ENCODE data around the gene ZBTB5. TPM values are rescaled to one million over a fixed set of nuclear protein-coding genes. Genes with fewer than 3 reads are reported as not detected.

Gene ZBTB5
- total and polyA plus RNA-seq, 9 of the 15 experiments (the other 6 are each of a cell fraction or from before 2014, with no cell fraction given): 2.3 to 43.2 (median 15.5) TPM

DNA sequence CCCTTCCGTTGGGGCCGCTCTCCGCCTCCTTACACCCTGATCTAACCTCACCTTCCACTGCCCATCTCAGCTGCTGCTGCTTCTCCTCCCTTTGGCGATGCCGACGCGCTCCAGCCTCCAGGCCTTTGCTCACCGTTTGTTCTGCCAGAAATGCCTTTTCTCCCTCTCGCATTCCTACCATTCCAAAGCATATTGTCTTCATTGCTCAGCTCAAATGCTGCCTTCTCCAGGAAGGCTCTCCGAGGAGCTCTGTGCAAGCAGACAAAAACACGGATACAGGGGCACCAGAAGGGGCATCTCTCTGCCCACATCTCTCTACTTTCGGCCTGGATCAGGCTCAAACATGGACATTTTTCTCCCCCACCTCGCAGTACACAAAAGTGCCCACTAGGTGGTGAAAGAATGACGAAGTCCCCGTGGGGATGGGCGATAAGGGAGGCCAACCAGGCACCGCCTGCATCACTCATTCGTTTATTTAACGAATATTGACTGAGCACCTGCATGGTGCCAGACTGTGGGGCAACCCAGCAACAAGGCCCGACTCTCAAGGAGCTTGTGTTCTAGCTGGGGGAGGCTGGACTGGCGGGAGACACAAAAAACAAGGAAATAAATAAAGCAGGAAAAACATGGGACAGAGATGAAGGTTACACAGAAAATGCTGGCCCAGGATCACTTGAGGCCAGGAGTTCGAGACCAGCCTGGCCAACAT lies 50.1 kb downstream of the ZBTB5 start (continued):
- TF ChIP-seq, protein P1, sequence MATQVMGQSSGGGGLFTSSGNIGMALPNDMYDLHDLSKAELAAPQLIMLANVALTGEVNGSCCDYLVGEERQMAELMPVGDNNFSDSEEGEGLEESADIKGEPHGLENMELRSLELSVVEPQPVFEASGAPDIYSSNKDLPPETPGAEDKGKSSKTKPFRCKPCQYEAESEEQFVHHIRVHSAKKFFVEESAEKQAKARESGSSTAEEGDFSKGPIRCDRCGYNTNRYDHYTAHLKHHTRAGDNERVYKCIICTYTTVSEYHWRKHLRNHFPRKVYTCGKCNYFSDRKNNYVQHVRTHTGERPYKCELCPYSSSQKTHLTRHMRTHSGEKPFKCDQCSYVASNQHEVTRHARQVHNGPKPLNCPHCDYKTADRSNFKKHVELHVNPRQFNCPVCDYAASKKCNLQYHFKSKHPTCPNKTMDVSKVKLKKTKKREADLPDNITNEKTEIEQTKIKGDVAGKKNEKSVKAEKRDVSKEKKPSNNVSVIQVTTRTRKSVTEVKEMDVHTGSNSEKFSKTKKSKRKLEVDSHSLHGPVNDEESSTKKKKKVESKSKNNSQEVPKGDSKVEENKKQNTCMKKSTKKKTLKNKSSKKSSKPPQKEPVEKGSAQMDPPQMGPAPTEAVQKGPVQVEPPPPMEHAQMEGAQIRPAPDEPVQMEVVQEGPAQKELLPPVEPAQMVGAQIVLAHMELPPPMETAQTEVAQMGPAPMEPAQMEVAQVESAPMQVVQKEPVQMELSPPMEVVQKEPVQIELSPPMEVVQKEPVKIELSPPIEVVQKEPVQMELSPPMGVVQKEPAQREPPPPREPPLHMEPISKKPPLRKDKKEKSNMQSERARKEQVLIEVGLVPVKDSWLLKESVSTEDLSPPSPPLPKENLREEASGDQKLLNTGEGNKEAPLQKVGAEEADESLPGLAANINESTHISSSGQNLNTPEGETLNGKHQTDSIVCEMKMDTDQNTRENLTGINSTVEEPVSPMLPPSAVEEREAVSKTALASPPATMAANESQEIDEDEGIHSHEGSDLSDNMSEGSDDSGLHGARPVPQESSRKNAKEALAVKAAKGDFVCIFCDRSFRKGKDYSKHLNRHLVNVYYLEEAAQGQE (IDR thresholded peaks at IDR 0.05; ENCODE audit: borderline replicate concordance): peak; percentile 53
- TF ChIP-seq, protein P1 (CRISPR knock-in tag; IDR thresholded peaks at IDR 0.05; ENCODE audit: low read depth): no peak
- TF ChIP-seq ESRRA (IDR thresholded peaks at IDR 0.05; ENCODE audit: borderline replicate concordance, low read depth) (0 out of 2 replicates have a peak, but pooled peaks have one; percentile 14), CEBPG (CRISPR knock-in tag; IDR thresholded peaks at IDR 0.05) (peak; percentile 49; the same call in 1 of the 2 replicates), CEBPG (tag; conservative IDR thresholded peaks at IDR 0.05 in 1 of 2, IDR thresholded peaks at IDR 0.05 in 1 of 2) (no peak), XRCC5 (IDR thresholded peaks at IDR 0.05; ENCODE audit: low read depth, low read length) (peak; percentile 79; the same call in 1 of the 2 replicates), RCOR1 (IDR thresholded peaks at IDR 0.05; ENCODE audit: borderline replicate concordance in 1 of 2, low read depth in 2 of 2, low read length in 2 of 2) (peak in 1 of 2 experiments; percentile 83; a peak in 2 of 4 replicates), BCOR (IDR thresholded peaks at IDR 0.05) (peak; percentile 52), ZC3H11A (IDR thresholded peaks at IDR 0.05; ENCODE audit: low read depth, low read length) (no peak), CHCHD3 (CRISPR knock-in tag; IDR thresholded peaks at IDR 0.05) (0 out of 2 replicates have a peak, but pooled peaks have one; percentile 22), ADNP (tag; IDR thresholded peaks at IDR 0.05) (0 out of 2 replicates have a peak, but pooled peaks have one; percentile 7)
- TF ChIP-seq, protein P2, sequence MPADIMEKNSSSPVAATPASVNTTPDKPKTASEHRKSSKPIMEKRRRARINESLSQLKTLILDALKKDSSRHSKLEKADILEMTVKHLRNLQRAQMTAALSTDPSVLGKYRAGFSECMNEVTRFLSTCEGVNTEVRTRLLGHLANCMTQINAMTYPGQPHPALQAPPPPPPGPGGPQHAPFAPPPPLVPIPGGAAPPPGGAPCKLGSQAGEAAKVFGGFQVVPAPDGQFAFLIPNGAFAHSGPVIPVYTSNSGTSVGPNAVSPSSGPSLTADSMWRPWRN (IDR thresholded peaks at IDR 0.05; ENCODE audit: low read depth): no peak
- TF ChIP-seq, protein P3, sequence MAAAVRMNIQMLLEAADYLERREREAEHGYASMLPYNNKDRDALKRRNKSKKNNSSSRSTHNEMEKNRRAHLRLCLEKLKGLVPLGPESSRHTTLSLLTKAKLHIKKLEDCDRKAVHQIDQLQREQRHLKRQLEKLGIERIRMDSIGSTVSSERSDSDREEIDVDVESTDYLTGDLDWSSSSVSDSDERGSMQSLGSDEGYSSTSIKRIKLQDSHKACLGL (CRISPR knock-in tag; IDR thresholded peaks at IDR 0.05; ENCODE audit: borderline replicate concordance, poor library complexity, severe bottlenecking): no peak
- TF ChIP-seq, protein P4, sequence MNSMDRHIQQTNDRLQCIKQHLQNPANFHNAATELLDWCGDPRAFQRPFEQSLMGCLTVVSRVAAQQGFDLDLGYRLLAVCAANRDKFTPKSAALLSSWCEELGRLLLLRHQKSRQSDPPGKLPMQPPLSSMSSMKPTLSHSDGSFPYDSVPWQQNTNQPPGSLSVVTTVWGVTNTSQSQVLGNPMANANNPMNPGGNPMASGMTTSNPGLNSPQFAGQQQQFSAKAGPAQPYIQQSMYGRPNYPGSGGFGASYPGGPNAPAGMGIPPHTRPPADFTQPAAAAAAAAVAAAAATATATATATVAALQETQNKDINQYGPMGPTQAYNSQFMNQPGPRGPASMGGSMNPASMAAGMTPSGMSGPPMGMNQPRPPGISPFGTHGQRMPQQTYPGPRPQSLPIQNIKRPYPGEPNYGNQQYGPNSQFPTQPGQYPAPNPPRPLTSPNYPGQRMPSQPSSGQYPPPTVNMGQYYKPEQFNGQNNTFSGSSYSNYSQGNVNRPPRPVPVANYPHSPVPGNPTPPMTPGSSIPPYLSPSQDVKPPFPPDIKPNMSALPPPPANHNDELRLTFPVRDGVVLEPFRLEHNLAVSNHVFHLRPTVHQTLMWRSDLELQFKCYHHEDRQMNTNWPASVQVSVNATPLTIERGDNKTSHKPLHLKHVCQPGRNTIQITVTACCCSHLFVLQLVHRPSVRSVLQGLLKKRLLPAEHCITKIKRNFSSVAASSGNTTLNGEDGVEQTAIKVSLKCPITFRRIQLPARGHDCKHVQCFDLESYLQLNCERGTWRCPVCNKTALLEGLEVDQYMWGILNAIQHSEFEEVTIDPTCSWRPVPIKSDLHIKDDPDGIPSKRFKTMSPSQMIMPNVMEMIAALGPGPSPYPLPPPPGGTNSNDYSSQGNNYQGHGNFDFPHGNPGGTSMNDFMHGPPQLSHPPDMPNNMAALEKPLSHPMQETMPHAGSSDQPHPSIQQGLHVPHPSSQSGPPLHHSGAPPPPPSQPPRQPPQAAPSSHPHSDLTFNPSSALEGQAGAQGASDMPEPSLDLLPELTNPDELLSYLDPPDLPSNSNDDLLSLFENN (IDR thresholded peaks at IDR 0.05; ENCODE audit: low read depth in 2 of 2, low read length in 2 of 2): 0 out of 4 replicates have a peak, but pooled peaks of 1 of the 2 experiments have one; percentile 17

Data from K562 (cell line).